ENCODE measurements around the gene S100A12.
"Not testable (repeated sequence)": the region's sequence is repeated elsewhere in the genome, so short reads cannot be mapped to it uniquely, and the experiment has no call there.

Gene S100A12

GRCh38 chr1:153375511-153375910 is at the start of gene S100A12:
TSS of gene S100A12 (minus strand) at chr1:153375621. CDS start at chr1:153374592, 1,029 bp downstream.
- peak; percentile 90 for DNase-seq

GRCh38 chr1:153422450-153423068 is 47.1 kb upstream of the S100A12 start:
- peak; percentile 80 for DNase-seq

- no peak for DNase-seq
These were observed 44.9 kb upstream of the S100A12 start for GRCh38 chr1:153420306-153420705.

GRCh38 chr1:153419436-153419793 is 44.0 kb upstream of the S100A12 start:
- not testable (repeated sequence) for DNase-seq

- not testable (repeated sequence) for DNase-seq
These were observed 43.5 kb upstream of the S100A12 start for GRCh38 chr1:153418758-153419435.

- no peak for DNase-seq
These were observed 41.9 kb upstream of the S100A12 start for GRCh38 chr1:153417136-153417888.

- no peak for DNase-seq
These were observed 40.6 kb upstream of the S100A12 start, which contains the start of gene S100A7A for GRCh38 chr1:153415850-153416570. TSS of gene S100A7A (plus strand) at chr1:153416520. CDS start at chr1:153418083, 1,563 bp downstream.

GRCh38 chr1:153413961-153414360 is 38.5 kb upstream of the S100A12 start:
- DNase-seq: peak; percentile 56

- not testable (repeated sequence) for DNase-seq
These were observed 31.9 kb upstream of the S100A12 start for GRCh38 chr1:153407274-153407673.

GRCh38 chr1:153405825-153406599 is 30.6 kb upstream of the S100A12 start:
- not testable (repeated sequence) for DNase-seq

- DNase-seq: peak; percentile 65
These were observed 29.3 kb upstream of the S100A12 start for GRCh38 chr1:153404768-153405167.

GRCh38 chr1:153404086-153404635 is 28.7 kb upstream of the S100A12 start:
- no peak for DNase-seq

GRCh38 chr1:153403421-153404085 is 28.1 kb upstream of the S100A12 start:
- DNase-seq: no peak

- DNase-seq: no peak
These were observed 26.8 kb upstream of the S100A12 start for GRCh38 chr1:153402226-153402625.

GRCh38 chr1:153401461-153401860 is 26.0 kb upstream of the S100A12 start:
- DNase-seq: no peak

- DNase-seq: no peak
These were observed 24.8 kb upstream of the S100A12 start for GRCh38 chr1:153400244-153400643.

- DNase-seq: no peak
These were observed 24.1 kb upstream of the S100A12 start for GRCh38 chr1:153399401-153400055.

- DNase-seq: no peak
These were observed 22.7 kb upstream of the S100A12 start for GRCh38 chr1:153397924-153398651.

GRCh38 chr1:153397051-153397923 is 21.9 kb upstream of the S100A12 start:
- DNase-seq: no peak
